GM23338 (cell line): ENCODE data around the gene MEGF10.

ENCODE experiments used
- CREB1 ChIP-seq: fragments of 250-450 bp; sonication (Bioruptor Pico); IDR thresholded peaks from 2 replicates; pipeline ENCODE4 v1.5.0; 2020; ENCODE audit warnings: low read depth, mild to moderate bottlenecking, moderate library complexity
- ETS1 ChIP-seq: IDR thresholded peaks from 2 replicates; pipeline ENCODE4 v1.6.1; 2016; ENCODE audit warnings: antibody characterized with exemption
- EZH2 ChIP-seq: fragments of 200-600 bp; sonication (generic); IDR thresholded peaks from one replicate; pipeline ENCODE4 v1.8.0; 2017; ENCODE audit warnings: antibody characterized with exemption, mild to moderate bottlenecking, low read depth; ENCODE audit not compliant: unreplicated experiment
- EZH2phosphoT487 ChIP-seq: fragments of 200-600 bp; sonication (generic); IDR thresholded peaks from one replicate; pipeline ENCODE4 v1.8.1; 2018; ENCODE audit warnings: antibody characterized with exemption; ENCODE audit not compliant: unreplicated experiment
- POLR2AphosphoS5 ChIP-seq: IDR thresholded peaks from 2 replicates; pipeline ENCODE4 v1.6.1; 2016; ENCODE audit warnings: antibody characterized with exemption, low read depth
- ZNF114 ChIP-seq: fragments of 250-450 bp; sonication (Bioruptor Pico); IDR thresholded peaks from 2 replicates; pipeline ENCODE4 v1.5.0; 2020; ENCODE audit warnings: mild to moderate bottlenecking, moderate library complexity
- ZNF331 ChIP-seq: fragments of 250-450 bp; sonication (Bioruptor Pico); IDR thresholded peaks from 2 replicates; pipeline ENCODE4 v1.5.0; 2020; ENCODE audit warnings: low read depth, mild to moderate bottlenecking, moderate library complexity
- TF ChIP-seq, protein P1 (sequence below), 2 experiments: fragments of 200-600 bp in 1 of 2; sonication (generic) in 1 of 2; conservative IDR thresholded peaks; 2 replicates each; pipeline versions ENCODE4 v1.5.1 to v1.6.1; 2016 to 2017; ENCODE audit warnings: antibody characterized with exemption in 2 of 2, low read depth in 2 of 2, mild to moderate bottlenecking in 2 of 2, moderate library complexity in 1 of 2
- TF ChIP-seq, protein P2 (sequence below): IDR thresholded peaks from one replicate; pipeline ENCODE4 v1.6.1; 2018; ENCODE audit warnings: antibody characterized with exemption; ENCODE audit not compliant: unreplicated experiment

- TF ChIP-seq, protein P1, sequence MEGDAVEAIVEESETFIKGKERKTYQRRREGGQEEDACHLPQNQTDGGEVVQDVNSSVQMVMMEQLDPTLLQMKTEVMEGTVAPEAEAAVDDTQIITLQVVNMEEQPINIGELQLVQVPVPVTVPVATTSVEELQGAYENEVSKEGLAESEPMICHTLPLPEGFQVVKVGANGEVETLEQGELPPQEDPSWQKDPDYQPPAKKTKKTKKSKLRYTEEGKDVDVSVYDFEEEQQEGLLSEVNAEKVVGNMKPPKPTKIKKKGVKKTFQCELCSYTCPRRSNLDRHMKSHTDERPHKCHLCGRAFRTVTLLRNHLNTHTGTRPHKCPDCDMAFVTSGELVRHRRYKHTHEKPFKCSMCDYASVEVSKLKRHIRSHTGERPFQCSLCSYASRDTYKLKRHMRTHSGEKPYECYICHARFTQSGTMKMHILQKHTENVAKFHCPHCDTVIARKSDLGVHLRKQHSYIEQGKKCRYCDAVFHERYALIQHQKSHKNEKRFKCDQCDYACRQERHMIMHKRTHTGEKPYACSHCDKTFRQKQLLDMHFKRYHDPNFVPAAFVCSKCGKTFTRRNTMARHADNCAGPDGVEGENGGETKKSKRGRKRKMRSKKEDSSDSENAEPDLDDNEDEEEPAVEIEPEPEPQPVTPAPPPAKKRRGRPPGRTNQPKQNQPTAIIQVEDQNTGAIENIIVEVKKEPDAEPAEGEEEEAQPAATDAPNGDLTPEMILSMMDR (conservative IDR thresholded peaks at IDR 0.05; ENCODE audit: low read depth in 2 of 2), result no peak
- TF ChIP-seq, protein P2, sequence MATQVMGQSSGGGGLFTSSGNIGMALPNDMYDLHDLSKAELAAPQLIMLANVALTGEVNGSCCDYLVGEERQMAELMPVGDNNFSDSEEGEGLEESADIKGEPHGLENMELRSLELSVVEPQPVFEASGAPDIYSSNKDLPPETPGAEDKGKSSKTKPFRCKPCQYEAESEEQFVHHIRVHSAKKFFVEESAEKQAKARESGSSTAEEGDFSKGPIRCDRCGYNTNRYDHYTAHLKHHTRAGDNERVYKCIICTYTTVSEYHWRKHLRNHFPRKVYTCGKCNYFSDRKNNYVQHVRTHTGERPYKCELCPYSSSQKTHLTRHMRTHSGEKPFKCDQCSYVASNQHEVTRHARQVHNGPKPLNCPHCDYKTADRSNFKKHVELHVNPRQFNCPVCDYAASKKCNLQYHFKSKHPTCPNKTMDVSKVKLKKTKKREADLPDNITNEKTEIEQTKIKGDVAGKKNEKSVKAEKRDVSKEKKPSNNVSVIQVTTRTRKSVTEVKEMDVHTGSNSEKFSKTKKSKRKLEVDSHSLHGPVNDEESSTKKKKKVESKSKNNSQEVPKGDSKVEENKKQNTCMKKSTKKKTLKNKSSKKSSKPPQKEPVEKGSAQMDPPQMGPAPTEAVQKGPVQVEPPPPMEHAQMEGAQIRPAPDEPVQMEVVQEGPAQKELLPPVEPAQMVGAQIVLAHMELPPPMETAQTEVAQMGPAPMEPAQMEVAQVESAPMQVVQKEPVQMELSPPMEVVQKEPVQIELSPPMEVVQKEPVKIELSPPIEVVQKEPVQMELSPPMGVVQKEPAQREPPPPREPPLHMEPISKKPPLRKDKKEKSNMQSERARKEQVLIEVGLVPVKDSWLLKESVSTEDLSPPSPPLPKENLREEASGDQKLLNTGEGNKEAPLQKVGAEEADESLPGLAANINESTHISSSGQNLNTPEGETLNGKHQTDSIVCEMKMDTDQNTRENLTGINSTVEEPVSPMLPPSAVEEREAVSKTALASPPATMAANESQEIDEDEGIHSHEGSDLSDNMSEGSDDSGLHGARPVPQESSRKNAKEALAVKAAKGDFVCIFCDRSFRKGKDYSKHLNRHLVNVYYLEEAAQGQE, result no peak
- no peak for TF ChIP-seq EZH2phosphoT487
- TF ChIP-seq POLR2AphosphoS5, result no peak
- no peak for TF ChIP-seq CREB1
- no peak for TF ChIP-seq ETS1
- no peak for TF ChIP-seq EZH2
- no peak for TF ChIP-seq ZNF331 (CRISPR knock-in tag)
- TF ChIP-seq ZNF114, result no peak
Observed at GRCh38 chr5:127411381-127411780, 120.8 kb downstream of the MEGF10 start.
